A673 (cell line): ENCODE measurements around the gene PPP2R5C. TPM values are rescaled to one million over a fixed set of nuclear protein-coding genes. Genes with fewer than 3 reads are reported as not detected.

ENCODE experiments used
- BruUV-seq: library from RNA; stranded (reverse); fragments of 400-500 nt; replicated peaks from 2 replicates; lab custom pipeline; 2021; lab: Mats Ljungman, UMichigan
- CTCF ChIA-PET: fragments of 300-600 bp; sonication (Branson Sonifier 250); formaldehyde crosslinking; loops from one replicate; lab custom pipeline; 2022; ENCODE audit warnings: antibody characterized with exemption; lab: Charles Lee
- POLR2A ChIA-PET: fragments of 300-600 bp; sonication (Branson Sonifier 250); formaldehyde crosslinking; loops from one replicate; lab custom pipeline; 2022; ENCODE audit warnings: antibody characterized with exemption; ENCODE audit not compliant: low non-redundant PET; lab: Charles Lee
- DNase-seq: peaks from one replicate; pipeline ENCODE4 v3.0.0-alpha.2; 2015; ENCODE audit warnings: low spot score
- H3K27ac ChIP-seq: fragments of 200-600 bp; sonication (generic); 2 replicates; pipeline ENCODE4 v1.5.1; 2016; ENCODE audit warnings: mixed run types, low read depth, mild to moderate bottlenecking, mixed read lengths, antibody characterized with exemption, low read length; ENCODE audit not compliant: poor library complexity, severe bottlenecking
- H3K27me3 ChIP-seq: fragments of 200-600 bp; sonication (generic); replicated peaks from 2 replicates; pipeline ENCODE4 v1.6.1; 2017; ENCODE audit warnings: mixed run types, low read depth, mild to moderate bottlenecking, mixed read lengths, antibody characterized with exemption, low read length; ENCODE audit not compliant: insufficient read depth, poor library complexity
- H3K36me3 ChIP-seq: fragments of 200-600 bp; sonication (generic); 2 replicates; pipeline ENCODE4 v1.6.1; 2016; ENCODE audit warnings: mixed run types, mild to moderate bottlenecking, mixed read lengths, antibody characterized with exemption, low read length; ENCODE audit not compliant: insufficient read depth, poor library complexity, severe bottlenecking
- H3K4me1 ChIP-seq: fragments of 200-600 bp; sonication (generic); 2 replicates; pipeline ENCODE4 v1.6.1; 2017; ENCODE audit warnings: mixed run types, mild to moderate bottlenecking, mixed read lengths, antibody characterized with exemption, low read length; ENCODE audit not compliant: insufficient read depth, poor library complexity, severe bottlenecking
- H3K4me3 ChIP-seq: fragments of 200-600 bp; sonication (generic); 2 replicates; pipeline ENCODE4 v1.5.1; 2016; ENCODE audit warnings: low read depth, mixed run types, mild to moderate bottlenecking, mixed read lengths, low read length; ENCODE audit not compliant: poor library complexity, severe bottlenecking
- H3K9me3 ChIP-seq: fragments of 200-600 bp; sonication (generic); 2 replicates; pipeline ENCODE4 v1.6.1; 2016; ENCODE audit warnings: mixed run types, low read depth, mild to moderate bottlenecking, mixed read lengths, antibody characterized with exemption, low read length; ENCODE audit not compliant: poor library complexity, severe bottlenecking
- EZH2 ChIP-seq: fragments of 200-600 bp; sonication (generic); IDR thresholded peaks from 2 replicates; pipeline ENCODE4 v1.6.1; 2017; ENCODE audit warnings: borderline replicate concordance, low read depth, mild to moderate bottlenecking, mixed read lengths, antibody characterized with exemption, low read length; ENCODE audit not compliant: poor library complexity, severe bottlenecking
- intact Hi-C: fragments of 100-400 bp; cut with micrococcal nuclease; formaldehyde crosslinking; loops from one replicate; pipeline ENCODE4 v1.10.0; 2022; ENCODE audit not compliant: unreplicated experiment
- total RNA-seq: library from RNA; stranded (reverse); gene quantifications from 2 replicates; pipeline ENCODE4 v1.2.3, GENCODE V29; 2021
- TF ChIP-seq, protein P1 (sequence below): fragments of 300-800, 200-600 bp; sonication (generic); conservative IDR thresholded peaks from 2 replicates; pipeline ENCODE4 v1.5.1; 2017; ENCODE audit warnings: low read depth, mild to moderate bottlenecking, antibody characterized with exemption, low read length, moderate library complexity, mixed read lengths

PPP2R5C gene
- total RNA-seq, 1 experiment from 2014 or later, result 113 TPM

DNA sequence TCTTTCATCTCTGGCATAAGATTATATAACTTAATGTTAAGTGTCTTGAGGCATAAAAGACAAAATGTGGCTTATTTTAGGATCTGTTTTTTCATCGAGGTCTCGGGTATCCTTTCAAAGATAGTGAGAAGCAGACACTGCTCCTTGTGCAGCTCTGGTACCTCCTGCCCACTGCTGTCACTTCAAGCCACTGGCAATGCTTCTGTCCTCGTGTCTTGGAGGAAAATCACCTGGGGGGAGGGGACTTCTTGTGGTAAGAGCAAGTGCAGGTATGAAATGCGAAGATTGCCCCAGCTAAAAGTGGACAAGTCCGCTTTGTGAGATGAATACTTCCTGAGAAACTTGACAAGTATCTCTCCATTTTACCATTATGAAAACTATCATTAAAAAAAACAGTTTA, 165.1 kb downstream of the PPP2R5C start:
- POLR2A ChIA-PET, result no interaction called here

DNA sequence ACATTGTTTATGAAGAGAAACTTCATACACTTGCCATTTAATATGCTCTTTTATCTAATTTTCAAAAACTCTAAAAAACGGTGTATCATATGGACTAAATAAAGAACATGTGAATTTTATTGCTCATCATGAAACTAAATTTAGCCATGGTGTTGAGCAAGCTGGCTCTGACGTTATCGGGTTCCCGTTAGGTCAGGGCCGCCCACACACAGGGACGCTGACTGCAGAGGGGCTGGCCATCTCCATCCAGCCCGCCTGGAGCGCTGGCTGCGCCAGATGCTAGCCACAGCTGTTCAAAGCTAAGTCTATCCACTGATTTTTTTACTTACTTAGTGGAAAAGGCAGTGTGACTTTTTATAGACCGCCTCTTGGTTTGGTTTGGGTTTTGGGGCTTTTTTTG, 166.3 kb downstream of the PPP2R5C start:
- BruUV-seq, result no TSS peak
- intact Hi-C loops, result no loop called here
- Histone ChIP-seq H3K27me3 (no peaks in the 10 kb centered on the region), H3K4me3 (no peak overlapping the region), H3K36me3 (no peaks in the 10 kb centered on the region), H3K27ac (no peak overlapping the region), H3K9me3 (no peaks in the 10 kb centered on the region), H3K4me1 (no peaks in the 10 kb centered on the region)
- ChIA-PET POLR2A (no interaction called here), CTCF (no interaction called here)
- TF ChIP-seq EZH2, result no peak
- TF ChIP-seq, protein P1, sequence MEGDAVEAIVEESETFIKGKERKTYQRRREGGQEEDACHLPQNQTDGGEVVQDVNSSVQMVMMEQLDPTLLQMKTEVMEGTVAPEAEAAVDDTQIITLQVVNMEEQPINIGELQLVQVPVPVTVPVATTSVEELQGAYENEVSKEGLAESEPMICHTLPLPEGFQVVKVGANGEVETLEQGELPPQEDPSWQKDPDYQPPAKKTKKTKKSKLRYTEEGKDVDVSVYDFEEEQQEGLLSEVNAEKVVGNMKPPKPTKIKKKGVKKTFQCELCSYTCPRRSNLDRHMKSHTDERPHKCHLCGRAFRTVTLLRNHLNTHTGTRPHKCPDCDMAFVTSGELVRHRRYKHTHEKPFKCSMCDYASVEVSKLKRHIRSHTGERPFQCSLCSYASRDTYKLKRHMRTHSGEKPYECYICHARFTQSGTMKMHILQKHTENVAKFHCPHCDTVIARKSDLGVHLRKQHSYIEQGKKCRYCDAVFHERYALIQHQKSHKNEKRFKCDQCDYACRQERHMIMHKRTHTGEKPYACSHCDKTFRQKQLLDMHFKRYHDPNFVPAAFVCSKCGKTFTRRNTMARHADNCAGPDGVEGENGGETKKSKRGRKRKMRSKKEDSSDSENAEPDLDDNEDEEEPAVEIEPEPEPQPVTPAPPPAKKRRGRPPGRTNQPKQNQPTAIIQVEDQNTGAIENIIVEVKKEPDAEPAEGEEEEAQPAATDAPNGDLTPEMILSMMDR, result no peak
- no peak for DNase-seq

More for the DNA sequence above, 165.1 kb downstream of the PPP2R5C start:
- Histone ChIP-seq H3K27me3 (no peaks in the 10 kb centered on the region), H3K4me3 (no peak overlapping the region), H3K9me3 (no peaks in the 10 kb centered on the region), H3K36me3 (peaks cover 4% of the 10 kb centered on the region), H3K4me1 (no peaks in the 10 kb centered on the region), H3K27ac (no peak overlapping the region)
- BruUV-seq, result no TSS peak
- no peak for DNase-seq
- intact Hi-C loops, result no loop called here
- CTCF ChIA-PET, result no interaction called here
- no peak for TF ChIP-seq EZH2
- TF ChIP-seq, protein P1, result no peak

DNA sequence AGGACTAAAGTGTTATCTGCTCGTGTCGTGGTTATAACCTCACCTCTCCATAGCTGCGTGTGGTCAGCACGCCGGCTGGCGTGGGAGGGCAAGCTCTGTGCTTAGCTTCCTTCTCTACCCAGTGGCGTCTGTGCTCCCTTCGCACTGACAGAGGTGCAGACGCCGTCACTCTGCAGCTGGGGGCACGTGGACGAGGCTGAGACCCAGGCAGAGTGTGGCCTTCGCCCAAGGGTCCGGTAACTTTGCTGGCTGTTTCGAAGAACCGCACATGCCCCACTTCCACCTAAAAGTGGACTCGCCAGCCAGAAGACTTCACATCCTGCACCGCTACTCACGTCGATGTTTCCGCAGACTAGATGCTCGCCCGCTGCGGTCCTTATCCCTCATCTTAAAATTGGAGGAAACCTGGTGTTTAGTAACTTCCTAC, 166.9 kb downstream of the PPP2R5C start:
- no TSS peak for BruUV-seq
- Histone ChIP-seq H3K9me3 (no peaks in the 10 kb centered on the region), H3K4me3 (no peak overlapping the region), H3K4me1 (no peaks in the 10 kb centered on the region), H3K27me3 (no peaks in the 10 kb centered on the region), H3K36me3 (no peaks in the 10 kb centered on the region), H3K27ac (no peak overlapping the region)
- intact Hi-C loops, result no loop called here
- TF ChIP-seq, protein P1, result no peak
- no peak for TF ChIP-seq EZH2
- ChIA-PET CTCF (no interaction called here), POLR2A (no interaction called here)
- no peak for DNase-seq
